ENCODE measurements around the gene PREX1. TPM values are rescaled to one million over a fixed set of nuclear protein-coding genes. Genes with fewer than 3 reads are reported as not detected.

The PREX1 gene
- total and polyA plus RNA-seq, 2 donors (not counting 1 experiment from before 2014, with no cell fraction given), result 1.0 to 3.1 TPM

- no peaks in the 10 kb centered on the region for H3K36me3 ChIP-seq (ENCODE audit: control insufficient read depth, insufficient read depth, low read length)
- peaks cover 2% of the 10 kb centered on the region for H3K4me1 ChIP-seq (ENCODE audit: control insufficient read depth, extremely low read depth, insufficient read depth, low read length)
- H3K79me2 ChIP-seq (ENCODE audit: control insufficient read depth, insufficient read depth, low read length), result no peaks in the 10 kb centered on the region
- no peaks in the 10 kb centered on the region for H4K20me1 ChIP-seq (ENCODE audit: control insufficient read depth, extremely low read depth, insufficient read depth, low read length)
- no peaks in the 10 kb centered on the region for H3K9me3 ChIP-seq (ENCODE audit: control insufficient read depth, insufficient read depth, low read depth, low read length)
- H3K4me3 ChIP-seq (replicated peaks in 1 of 4; ENCODE audit: control extremely low read depth in 1 of 4, insufficient read depth in 1 of 4, low read depth in 3 of 4, low read length in 4 of 4), result no peak overlapping the region
- no peak overlapping the region for H2AFZ ChIP-seq (ENCODE audit: low read length)
- no peak overlapping the region for H3K4me2 ChIP-seq (ENCODE audit: extremely low read depth, insufficient read depth, low read length)
- no peaks in the 10 kb centered on the region for H3K27me3 ChIP-seq (ENCODE audit: control insufficient read depth, insufficient read depth, low read length)
- DNase-seq (ENCODE audit: low read depth in 2 of 2), result no peak
- TF ChIP-seq CTCF (conservative IDR thresholded peaks at IDR 0.05 in 1 of 2, IDR thresholded peaks at IDR 0.05 in 1 of 2; ENCODE audit: low read depth in 1 of 2, low read length in 2 of 2) (no peak), EZH2 (IDR thresholded peaks at IDR 0.05; ENCODE audit: low read length, missing control alignments) (no peak)
- H3K27ac ChIP-seq (ENCODE audit: insufficient read depth, low read length), result no peak overlapping the region
- H3K9ac ChIP-seq (ENCODE audit: insufficient read depth, low read length), result no peak overlapping the region
Measured at GRCh38 chr20:48790473-48791003, 37.3 kb downstream of the PREX1 start.

- H3K27ac ChIP-seq (ENCODE audit: insufficient read depth, low read length), result no peak overlapping the region
- TF ChIP-seq EZH2 (IDR thresholded peaks at IDR 0.05; ENCODE audit: low read length, missing control alignments) (no peak), CTCF (conservative IDR thresholded peaks at IDR 0.05 in 1 of 2, IDR thresholded peaks at IDR 0.05 in 1 of 2; ENCODE audit: low read depth in 1 of 2, low read length in 2 of 2) (no peak)
- H3K79me2 ChIP-seq (ENCODE audit: control insufficient read depth, insufficient read depth, low read length), result no peaks in the 10 kb centered on the region
- H2AFZ ChIP-seq (ENCODE audit: low read length), result no peak overlapping the region
- H3K4me2 ChIP-seq (ENCODE audit: extremely low read depth, insufficient read depth, low read length), result no peak overlapping the region
- H3K9me3 ChIP-seq (ENCODE audit: control insufficient read depth, insufficient read depth, low read depth, low read length), result no peaks in the 10 kb centered on the region
- DNase-seq (ENCODE audit: low read depth in 2 of 2), result no peak
- no peak overlapping the region for H3K9ac ChIP-seq (ENCODE audit: insufficient read depth, low read length)
- peaks cover 2% of the 10 kb centered on the region for H3K4me1 ChIP-seq (ENCODE audit: control insufficient read depth, extremely low read depth, insufficient read depth, low read length)
- H3K36me3 ChIP-seq (ENCODE audit: control insufficient read depth, insufficient read depth, low read length), result no peaks in the 10 kb centered on the region
- no peaks in the 10 kb centered on the region for H4K20me1 ChIP-seq (ENCODE audit: control insufficient read depth, extremely low read depth, insufficient read depth, low read length)
- no peaks in the 10 kb centered on the region for H3K27me3 ChIP-seq (ENCODE audit: control insufficient read depth, insufficient read depth, low read length)
- no peak overlapping the region for H3K4me3 ChIP-seq (replicated peaks in 1 of 4; ENCODE audit: control extremely low read depth in 1 of 4, insufficient read depth in 1 of 4, low read depth in 3 of 4, low read length in 4 of 4)
Measured at GRCh38 chr20:48789781-48790472, 37.9 kb downstream of the PREX1 start.

- no peaks in the 10 kb centered on the region for H3K79me2 ChIP-seq (ENCODE audit: control insufficient read depth, insufficient read depth, low read length)
- H3K27me3 ChIP-seq (ENCODE audit: control insufficient read depth, insufficient read depth, low read length), result no peaks in the 10 kb centered on the region
- H3K4me1 ChIP-seq (ENCODE audit: control insufficient read depth, extremely low read depth, insufficient read depth, low read length), result peaks cover 2% of the 10 kb centered on the region
- no peaks in the 10 kb centered on the region for H3K9me3 ChIP-seq (ENCODE audit: control insufficient read depth, insufficient read depth, low read depth, low read length)
- no peak overlapping the region for H3K27ac ChIP-seq (ENCODE audit: insufficient read depth, low read length)
- no peak overlapping the region for H3K4me2 ChIP-seq (ENCODE audit: extremely low read depth, insufficient read depth, low read length)
- no peaks in the 10 kb centered on the region for H3K36me3 ChIP-seq (ENCODE audit: control insufficient read depth, insufficient read depth, low read length)
- no peak for TF ChIP-seq CTCF (conservative IDR thresholded peaks at IDR 0.05 in 1 of 2, IDR thresholded peaks at IDR 0.05 in 1 of 2; ENCODE audit: low read depth in 1 of 2, low read length in 2 of 2)
- no peak for TF ChIP-seq EZH2 (IDR thresholded peaks at IDR 0.05; ENCODE audit: low read length, missing control alignments)
- H3K9ac ChIP-seq (ENCODE audit: insufficient read depth, low read length), result no peak overlapping the region
- H2AFZ ChIP-seq (ENCODE audit: low read length), result no peak overlapping the region
- H4K20me1 ChIP-seq (ENCODE audit: control insufficient read depth, extremely low read depth, insufficient read depth, low read length), result no peaks in the 10 kb centered on the region
- H3K4me3 ChIP-seq (replicated peaks in 1 of 4; ENCODE audit: control extremely low read depth in 1 of 4, insufficient read depth in 1 of 4, low read depth in 3 of 4, low read length in 4 of 4), result no peak overlapping the region
- DNase-seq (ENCODE audit: low read depth in 2 of 2), result no peak
Measured at GRCh38 chr20:48789185-48789668, 38.6 kb downstream of the PREX1 start.

All from fibroblast of lung (primary cell).